Hematopoietic multipotent progenitor cell treated with erythropoietin and hydrocortisone succinate and interleukin-3 and kit ligand, for 6 days (in vitro differentiated cells): Measurements from ENCODE around the gene C10orf90.

Source experiments
- DNase-seq: peaks from one replicate; pipeline ENCODE4 v3.0.0-alpha.2; 2015

Gene C10orf90

GRCh38 chr10:126533644-126534043 lies 136.8 kb downstream of the C10orf90 start:
- no peak for DNase-seq

GRCh38 chr10:126528315-126528835 lies 142.1 kb downstream of the C10orf90 start:
- DNase-seq, result no peak

GRCh38 chr10:126527645-126528314 lies 142.7 kb downstream of the C10orf90 start:
- no peak for DNase-seq

- no peak for DNase-seq
Measured at GRCh38 chr10:126525326-126525725, 145.2 kb downstream of the C10orf90 start.

GRCh38 chr10:126524526-126524925 lies 146.0 kb downstream of the C10orf90 start:
- no peak for DNase-seq

- DNase-seq, result no peak
Measured at GRCh38 chr10:126523071-126523470, 147.4 kb downstream of the C10orf90 start.

- DNase-seq, result no peak
Measured at GRCh38 chr10:126521399-126521798, 149.1 kb downstream of the C10orf90 start.

GRCh38 chr10:126520751-126521317 lies 149.7 kb downstream of the C10orf90 start:
- no peak for DNase-seq

- DNase-seq, result no peak
Measured at GRCh38 chr10:126519992-126520391, 150.5 kb downstream of the C10orf90 start.

- DNase-seq, result no peak
Measured at GRCh38 chr10:126519185-126519584, 151.3 kb downstream of the C10orf90 start.

GRCh38 chr10:126518218-126519080 lies 152.0 kb downstream of the C10orf90 start:
- no peak for DNase-seq

- no peak for DNase-seq
Measured at GRCh38 chr10:126516515-126516914, 154.0 kb downstream of the C10orf90 start.

- no peak for DNase-seq
Measured at GRCh38 chr10:126511917-126512479, 158.5 kb downstream of the C10orf90 start.

- DNase-seq, result no peak
Measured at GRCh38 chr10:126509182-126509581, 161.3 kb downstream of the C10orf90 start.

GRCh38 chr10:126508535-126509040 lies 161.9 kb downstream of the C10orf90 start:
- DNase-seq, result no peak

- no peak for DNase-seq
Measured at GRCh38 chr10:126504761-126505112, 165.8 kb downstream of the C10orf90 start.

- peak; percentile 62 for DNase-seq
Measured at GRCh38 chr10:126504063-126504760, 166.3 kb downstream of the C10orf90 start.

- no peak for DNase-seq
Measured at GRCh38 chr10:126503392-126504062, 167.0 kb downstream of the C10orf90 start.

- DNase-seq, result no peak
Measured at GRCh38 chr10:126502441-126502840, 168.1 kb downstream of the C10orf90 start.

- no peak for DNase-seq
Measured at GRCh38 chr10:126501828-126502227, 168.7 kb downstream of the C10orf90 start.

GRCh38 chr10:126500866-126501265 lies 169.6 kb downstream of the C10orf90 start:
- no peak for DNase-seq

GRCh38 chr10:126500185-126500584 lies 170.3 kb downstream of the C10orf90 start:
- no peak for DNase-seq
